ENCODE measurements around the gene GYPE. TPM values are rescaled to one million over a fixed set of nuclear protein-coding genes. Genes with fewer than 3 reads are reported as not detected.
"Not testable (repeated sequence)": the region's sequence is repeated elsewhere in the genome, so short reads cannot be mapped to it uniquely, and the experiment has no call there.

GYPE gene
- total and polyA plus RNA-seq, 7 donors, result 0.08 to 0.26 (median 0.16) TPM; not detected in 1

DNA sequence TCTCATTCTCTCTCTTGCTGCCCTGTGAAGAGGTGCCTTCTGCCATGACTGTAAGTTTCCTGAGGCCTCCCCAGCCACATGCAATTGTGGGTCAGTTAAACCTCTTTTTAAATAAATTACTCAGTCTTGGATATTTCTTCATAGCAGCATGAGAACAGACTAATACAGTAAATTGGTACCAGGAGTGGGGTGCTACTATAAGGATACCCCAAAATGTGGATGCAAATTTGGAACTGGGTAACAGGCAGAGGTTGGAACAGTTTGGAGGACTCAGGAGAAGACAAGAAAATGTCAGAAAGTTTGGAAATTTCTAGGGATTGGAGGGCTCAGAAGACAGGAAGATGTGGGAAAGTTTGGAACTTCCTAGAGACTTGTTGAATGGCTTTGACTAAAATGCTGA is 74.8 kb downstream of the GYPE start:
- H3K9me3 ChIP-seq; H3K4me1 ChIP-seq; intact Hi-C loops (cut with DNase I); H3K4me3 ChIP-seq; ATAC-seq; H3K36me3 ChIP-seq (ENCODE audit: insufficient read depth in 1 of 2, low read depth in 1 of 2); H3K27me3 ChIP-seq (ENCODE audit: insufficient read depth in 3 of 3, low read length in 2 of 3); H3K27ac ChIP-seq; DNase-seq: not testable (repeated sequence)

DNA sequence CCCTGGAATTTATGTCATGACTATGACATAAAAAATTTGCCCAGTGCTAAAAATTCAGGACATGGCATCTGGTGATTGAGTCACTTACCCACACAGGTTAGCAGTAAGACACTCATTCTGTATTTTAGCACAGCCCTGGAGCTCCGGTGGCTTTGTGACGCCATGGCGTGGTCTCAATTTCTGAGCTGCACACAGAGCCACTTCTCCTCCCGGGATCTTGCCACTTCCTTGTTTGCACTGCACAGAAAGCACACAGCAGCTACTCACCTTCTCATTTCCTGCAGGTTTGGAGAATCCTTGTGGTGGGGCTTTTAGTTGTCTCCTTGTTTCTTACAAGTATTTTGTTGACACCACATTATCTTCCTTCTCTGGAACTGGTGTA is 76.1 kb downstream of the GYPE start:
- intact Hi-C loops (cut with DNase I); H3K27ac ChIP-seq; ATAC-seq; H3K4me3 ChIP-seq; DNase-seq; H3K9me3 ChIP-seq; H3K4me1 ChIP-seq; H3K36me3 ChIP-seq (ENCODE audit: insufficient read depth in 1 of 2, low read depth in 1 of 2); H3K27me3 ChIP-seq (ENCODE audit: insufficient read depth in 3 of 3, low read length in 2 of 3): not testable (repeated sequence)
- WGBS, 3 donors, result 78 to 88% (median 83%) methylated on average over 4 of the region's 4 CpGs

Other genes with a start within 250 kb of the GYPE start
- not detected for gene FREM3, start 204.9 kb downstream of the GYPE start, total RNA-seq
- under 1 TPM in 1 of 3 donors, not detected in 2; 0.01 TPM for gene FREM3, start 204.9 kb downstream of the GYPE start, polyA plus RNA-seq
- gene GYPB, start 113.8 kb upstream of the GYPE start, total RNA-seq, result not detected
- under 1 TPM in 1 of 3 donors, not detected in 2; 0.18 TPM for gene GYPB, start 113.8 kb upstream of the GYPE start, polyA plus RNA-seq
- under 1 TPM in 1 of 4 donors, not detected in 3; 0.81 TPM for gene GYPA, start 235.2 kb upstream of the GYPE start, total RNA-seq
- gene GYPA, start 235.2 kb upstream of the GYPE start, polyA plus RNA-seq, result not detected